A673 (cell line): ENCODE data around the gene ABCC11. TPM values are rescaled to one million over a fixed set of nuclear protein-coding genes. Genes with fewer than 3 reads are reported as not detected.

ENCODE experiments used
- BruUV-seq: library from RNA; stranded (reverse); fragments of 400-500 nt; replicated peaks from 2 replicates; lab custom pipeline; 2021; lab: Mats Ljungman, UMichigan
- CTCF ChIA-PET: fragments of 300-600 bp; sonication (Branson Sonifier 250); formaldehyde crosslinking; loops from one replicate; lab custom pipeline; 2022; ENCODE audit warnings: antibody characterized with exemption; lab: Charles Lee
- POLR2A ChIA-PET: fragments of 300-600 bp; sonication (Branson Sonifier 250); formaldehyde crosslinking; loops from one replicate; lab custom pipeline; 2022; ENCODE audit warnings: antibody characterized with exemption; ENCODE audit not compliant: low non-redundant PET; lab: Charles Lee
- DNase-seq: peaks from one replicate; pipeline ENCODE4 v3.0.0-alpha.2; 2015; ENCODE audit warnings: low spot score
- H3K27ac ChIP-seq: fragments of 200-600 bp; sonication (generic); 2 replicates; pipeline ENCODE4 v1.5.1; 2016; ENCODE audit warnings: mixed run types, low read depth, mild to moderate bottlenecking, mixed read lengths, antibody characterized with exemption, low read length; ENCODE audit not compliant: poor library complexity, severe bottlenecking
- H3K27me3 ChIP-seq: fragments of 200-600 bp; sonication (generic); replicated peaks from 2 replicates; pipeline ENCODE4 v1.6.1; 2017; ENCODE audit warnings: mixed run types, low read depth, mild to moderate bottlenecking, mixed read lengths, antibody characterized with exemption, low read length; ENCODE audit not compliant: insufficient read depth, poor library complexity
- H3K36me3 ChIP-seq: fragments of 200-600 bp; sonication (generic); 2 replicates; pipeline ENCODE4 v1.6.1; 2016; ENCODE audit warnings: mixed run types, mild to moderate bottlenecking, mixed read lengths, antibody characterized with exemption, low read length; ENCODE audit not compliant: insufficient read depth, poor library complexity, severe bottlenecking
- H3K4me1 ChIP-seq: fragments of 200-600 bp; sonication (generic); 2 replicates; pipeline ENCODE4 v1.6.1; 2017; ENCODE audit warnings: mixed run types, mild to moderate bottlenecking, mixed read lengths, antibody characterized with exemption, low read length; ENCODE audit not compliant: insufficient read depth, poor library complexity, severe bottlenecking
- H3K4me3 ChIP-seq: fragments of 200-600 bp; sonication (generic); 2 replicates; pipeline ENCODE4 v1.5.1; 2016; ENCODE audit warnings: low read depth, mixed run types, mild to moderate bottlenecking, mixed read lengths, low read length; ENCODE audit not compliant: poor library complexity, severe bottlenecking
- H3K9me3 ChIP-seq: fragments of 200-600 bp; sonication (generic); 2 replicates; pipeline ENCODE4 v1.6.1; 2016; ENCODE audit warnings: mixed run types, low read depth, mild to moderate bottlenecking, mixed read lengths, antibody characterized with exemption, low read length; ENCODE audit not compliant: poor library complexity, severe bottlenecking
- EZH2 ChIP-seq: fragments of 200-600 bp; sonication (generic); IDR thresholded peaks from 2 replicates; pipeline ENCODE4 v1.6.1; 2017; ENCODE audit warnings: borderline replicate concordance, low read depth, mild to moderate bottlenecking, mixed read lengths, antibody characterized with exemption, low read length; ENCODE audit not compliant: poor library complexity, severe bottlenecking
- intact Hi-C: fragments of 100-400 bp; cut with micrococcal nuclease; formaldehyde crosslinking; loops from one replicate; pipeline ENCODE4 v1.10.0; 2022; ENCODE audit not compliant: unreplicated experiment
- total RNA-seq: library from RNA; stranded (reverse); gene quantifications from 2 replicates; pipeline ENCODE4 v1.2.3, GENCODE V29; 2021
- TF ChIP-seq, protein P1 (sequence below): fragments of 300-800, 200-600 bp; sonication (generic); conservative IDR thresholded peaks from 2 replicates; pipeline ENCODE4 v1.5.1; 2017; ENCODE audit warnings: low read depth, mild to moderate bottlenecking, antibody characterized with exemption, low read length, moderate library complexity, mixed read lengths

Gene ABCC11
- total RNA-seq, 1 experiment from 2014 or later = not detected

DNA sequence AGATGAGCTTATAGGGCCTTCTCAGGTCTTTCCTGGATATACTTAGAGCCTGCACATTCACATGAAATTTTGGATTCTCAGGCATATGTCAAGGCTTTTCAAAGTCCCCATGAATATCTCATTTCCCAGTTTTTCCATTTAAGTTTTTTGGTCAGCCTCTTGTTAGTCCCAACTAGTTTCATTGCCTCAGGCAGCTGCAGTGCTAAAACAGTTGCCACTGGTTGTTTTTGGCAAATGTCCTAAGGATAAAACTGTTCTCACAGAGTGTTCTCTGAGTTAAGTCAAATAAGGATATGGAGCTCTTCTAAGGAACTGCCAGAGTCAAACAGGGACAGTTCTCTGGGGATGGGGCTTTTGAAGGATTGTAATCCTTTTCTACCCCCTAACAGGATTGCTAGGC is 39.9 kb upstream of the ABCC11 start:
- DNase-seq = no peak
- BruUV-seq = no TSS peak
- Histone ChIP-seq H3K4me1 (no peaks in the 10 kb centered on the region), H3K4me3 (no peak overlapping the region), H3K9me3 (peaks cover 9% of the 10 kb centered on the region), H3K27me3 (no peaks in the 10 kb centered on the region), H3K27ac (no peak overlapping the region), H3K36me3 (peaks cover 21% of the 10 kb centered on the region)
- intact Hi-C loops = no loop called here
- CTCF ChIA-PET = no interaction called here
- POLR2A ChIA-PET = no interaction called here
- TF ChIP-seq, protein P1, sequence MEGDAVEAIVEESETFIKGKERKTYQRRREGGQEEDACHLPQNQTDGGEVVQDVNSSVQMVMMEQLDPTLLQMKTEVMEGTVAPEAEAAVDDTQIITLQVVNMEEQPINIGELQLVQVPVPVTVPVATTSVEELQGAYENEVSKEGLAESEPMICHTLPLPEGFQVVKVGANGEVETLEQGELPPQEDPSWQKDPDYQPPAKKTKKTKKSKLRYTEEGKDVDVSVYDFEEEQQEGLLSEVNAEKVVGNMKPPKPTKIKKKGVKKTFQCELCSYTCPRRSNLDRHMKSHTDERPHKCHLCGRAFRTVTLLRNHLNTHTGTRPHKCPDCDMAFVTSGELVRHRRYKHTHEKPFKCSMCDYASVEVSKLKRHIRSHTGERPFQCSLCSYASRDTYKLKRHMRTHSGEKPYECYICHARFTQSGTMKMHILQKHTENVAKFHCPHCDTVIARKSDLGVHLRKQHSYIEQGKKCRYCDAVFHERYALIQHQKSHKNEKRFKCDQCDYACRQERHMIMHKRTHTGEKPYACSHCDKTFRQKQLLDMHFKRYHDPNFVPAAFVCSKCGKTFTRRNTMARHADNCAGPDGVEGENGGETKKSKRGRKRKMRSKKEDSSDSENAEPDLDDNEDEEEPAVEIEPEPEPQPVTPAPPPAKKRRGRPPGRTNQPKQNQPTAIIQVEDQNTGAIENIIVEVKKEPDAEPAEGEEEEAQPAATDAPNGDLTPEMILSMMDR = no peak
- TF ChIP-seq EZH2 = no peak

DNA sequence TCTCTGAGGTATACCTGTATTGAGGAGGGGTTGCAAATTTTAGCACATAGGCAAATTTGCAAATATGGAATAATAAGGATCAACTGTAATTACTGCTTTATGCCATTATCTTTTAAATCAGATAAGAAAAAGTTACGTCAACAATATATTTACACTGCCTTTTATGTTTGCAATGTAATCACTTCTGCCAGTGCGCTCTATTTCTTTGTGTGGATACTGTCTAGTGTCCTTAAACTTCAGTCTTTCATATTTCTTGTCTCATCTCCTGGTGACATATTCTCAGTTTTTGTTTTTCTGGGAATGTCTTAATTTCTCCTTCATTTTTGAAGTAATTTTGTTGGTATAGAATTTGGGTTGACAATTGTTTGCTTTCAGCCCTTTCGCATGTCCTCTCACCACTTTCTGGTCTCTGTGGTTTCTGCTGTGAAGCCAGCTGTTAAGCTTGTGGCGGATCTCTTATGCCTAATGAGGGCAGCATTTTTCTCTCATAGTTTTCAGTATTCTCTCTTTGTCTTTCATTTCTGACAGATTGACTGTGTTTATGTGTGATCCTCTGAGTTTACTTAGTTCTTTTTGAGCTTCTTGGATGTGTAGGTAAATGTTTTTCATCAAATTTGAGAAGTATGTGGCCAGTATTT is 37.6 kb upstream of the ABCC11 start:
- BruUV-seq = no TSS peak
- H3K4me3 ChIP-seq = no peak overlapping the region
- H3K36me3 ChIP-seq = peaks cover 18% of the 10 kb centered on the region
- H3K27me3 ChIP-seq = no peaks in the 10 kb centered on the region
- POLR2A ChIA-PET = no interaction called here
- H3K9me3 ChIP-seq = peaks cover 9% of the 10 kb centered on the region
- H3K4me1 ChIP-seq = no peaks in the 10 kb centered on the region
- H3K27ac ChIP-seq = no peak overlapping the region
- no peak for TF ChIP-seq EZH2
- TF ChIP-seq, protein P1 = no peak
- intact Hi-C loops = no loop called here
- CTCF ChIA-PET = interaction anchor here (0.5 kb wide), 1 partner anchor 34 kb away, joined by 3 read pairs; no protein-coding TSS in a partner anchor
- no peak for DNase-seq

DNA sequence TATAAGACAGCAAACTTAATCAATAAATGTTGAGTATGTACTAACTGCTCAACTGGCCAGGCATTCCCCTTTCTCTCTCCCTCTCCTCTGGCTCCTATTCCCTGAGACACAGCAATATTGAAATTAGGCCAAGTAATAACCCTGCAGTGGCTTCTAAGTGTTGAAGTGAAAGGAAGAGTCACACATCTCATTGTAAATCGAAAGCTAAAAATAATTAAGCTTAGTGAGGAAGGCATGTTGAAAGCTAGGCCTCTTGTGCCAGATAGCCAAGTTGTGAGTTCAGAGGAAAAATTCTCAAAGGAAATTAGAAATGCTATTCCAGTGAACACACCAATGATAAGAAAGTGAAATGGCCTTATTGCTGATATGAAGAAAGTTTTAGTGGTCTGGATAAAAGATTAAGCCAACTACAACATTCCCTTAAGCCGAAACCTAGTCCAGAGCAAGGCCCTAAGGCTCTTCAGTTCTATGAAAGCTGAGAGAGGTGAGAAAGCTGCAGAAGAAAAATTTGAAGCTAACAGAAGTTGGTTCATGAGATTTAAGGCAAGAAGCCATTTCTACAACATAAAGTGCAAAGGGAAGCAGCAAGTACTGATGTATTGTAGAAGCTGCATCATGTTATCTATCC is 35.4 kb upstream of the ABCC11 start:
- H3K9me3 ChIP-seq = peaks cover 9% of the 10 kb centered on the region
- H3K36me3 ChIP-seq = peaks cover 21% of the 10 kb centered on the region
- BruUV-seq = no TSS peak
- TF ChIP-seq, protein P1 = no peak
- TF ChIP-seq EZH2 = no peak
- DNase-seq = no peak
- H3K27ac ChIP-seq = no peak overlapping the region
- ChIA-PET CTCF (no interaction called here), POLR2A (no interaction called here)
- peaks cover 8% of the 10 kb centered on the region for H3K4me1 ChIP-seq
- no peak overlapping the region for H3K4me3 ChIP-seq
- intact Hi-C loops = no loop called here
- H3K27me3 ChIP-seq = no peaks in the 10 kb centered on the region
